Mucosa of descending colon (tissue), 3 donors: Measurements from ENCODE around the gene NELFB. TPM values are rescaled to one million over a fixed set of nuclear protein-coding genes. Genes with fewer than 3 reads are reported as not detected.

ENCODE experiments used
- ATAC-seq: fragments of 200-7000 bp; cut with Tn5 transposase; one replicate; pipeline ENCODE4 v1.9.1; 2020; ENCODE audit warnings: mild to moderate bottlenecking, moderate library complexity
- DNase-seq, 3 donors: peaks; one replicate each; pipeline ENCODE4 v3.0.0-alpha.2; 2020
- H3K36me3 ChIP-seq: fragments of 200-600 bp; one replicate; pipeline ENCODE4 v1.8.0; 2021; ENCODE audit warnings: low read depth, mild to moderate bottlenecking
- H3K4me1 ChIP-seq: fragments of 200-600 bp; one replicate; pipeline ENCODE4 v1.8.0; 2021; ENCODE audit warnings: low read depth, mild to moderate bottlenecking
- H3K4me3 ChIP-seq: fragments of 200-600 bp; one replicate; pipeline ENCODE4 v1.8.0; 2021; ENCODE audit warnings: mild to moderate bottlenecking
- H3K9me3 ChIP-seq: fragments of 200-600 bp; one replicate; pipeline ENCODE4 v1.8.0; 2021; ENCODE audit warnings: mild to moderate bottlenecking
- intact Hi-C, 2 donors: fragments of 100-400 bp; cut with DNase I in 1 of 2; cut with micrococcal nuclease in 1 of 2; formaldehyde crosslinking; loops; one replicate each; pipeline versions ENCODE4 v1.11.0 to v1.11.1; 2022; cut with DNase I, micrococcal nuclease
- total RNA-seq, 3 donors: library from RNA; stranded (reverse); fragmentation: NEBNext Ultra II Directional in 2 of 3; extraction: Animal tissue kit (Norgen Biotek cat#: 25700) in 2 of 3; gene quantifications; one replicate each; pipeline versions ENCODE4 v1.2.1 to v1.2.4, GENCODE V29; 2021 to 2023
- TF ChIP-seq, protein P1 (sequence below): fragments of 200-600 bp; IDR thresholded peaks from one replicate; pipeline ENCODE4 v1.8.0; 2022; ENCODE audit warnings: antibody characterized with exemption, mild to moderate bottlenecking
- donor health status: DM: no; HTN: no; CAD: no; lungs with moderate emphysema.
- donor health status: DM: no; HTN: no; CAD: no.
- donor health status: DM: no; HTN: yes; CAD: no.

The NELFB gene
- total RNA-seq, 3 donors from 2014 or later, result 52.9 to 66.2 (median 60.5) TPM

DNA sequence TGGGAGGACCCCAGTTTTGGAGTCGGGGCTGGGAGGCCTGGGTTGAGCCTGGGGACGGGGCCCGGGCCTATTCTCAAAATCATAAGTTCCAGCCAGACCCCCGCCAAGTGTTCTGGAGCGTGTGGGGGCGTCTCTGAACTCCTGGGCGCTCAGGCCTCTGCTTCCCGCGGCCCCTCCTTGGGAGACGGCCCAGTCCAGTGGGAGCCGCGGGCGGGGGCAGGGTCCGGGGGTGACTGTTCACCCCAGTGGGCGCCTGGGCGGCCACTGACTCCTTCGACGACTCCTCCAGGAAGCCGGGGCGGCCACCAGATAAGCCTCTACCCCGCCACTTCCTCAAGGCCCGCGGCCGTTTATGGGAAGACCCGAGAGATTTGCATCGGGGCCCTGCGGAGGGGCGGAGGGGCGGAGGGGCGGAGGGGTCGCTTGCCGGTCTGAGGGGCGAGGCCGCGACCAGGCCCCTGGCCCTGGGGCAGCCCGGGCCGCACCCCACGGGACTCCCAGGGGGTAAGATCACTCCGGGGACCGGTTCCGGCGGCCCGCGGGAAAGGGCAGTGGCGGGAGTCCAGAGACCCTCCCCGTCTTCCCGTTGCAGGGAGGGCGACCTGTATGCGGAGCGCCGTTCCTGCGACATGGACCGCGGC lies 23.1 kb downstream of the NELFB start:
- TF ChIP-seq, protein P1, sequence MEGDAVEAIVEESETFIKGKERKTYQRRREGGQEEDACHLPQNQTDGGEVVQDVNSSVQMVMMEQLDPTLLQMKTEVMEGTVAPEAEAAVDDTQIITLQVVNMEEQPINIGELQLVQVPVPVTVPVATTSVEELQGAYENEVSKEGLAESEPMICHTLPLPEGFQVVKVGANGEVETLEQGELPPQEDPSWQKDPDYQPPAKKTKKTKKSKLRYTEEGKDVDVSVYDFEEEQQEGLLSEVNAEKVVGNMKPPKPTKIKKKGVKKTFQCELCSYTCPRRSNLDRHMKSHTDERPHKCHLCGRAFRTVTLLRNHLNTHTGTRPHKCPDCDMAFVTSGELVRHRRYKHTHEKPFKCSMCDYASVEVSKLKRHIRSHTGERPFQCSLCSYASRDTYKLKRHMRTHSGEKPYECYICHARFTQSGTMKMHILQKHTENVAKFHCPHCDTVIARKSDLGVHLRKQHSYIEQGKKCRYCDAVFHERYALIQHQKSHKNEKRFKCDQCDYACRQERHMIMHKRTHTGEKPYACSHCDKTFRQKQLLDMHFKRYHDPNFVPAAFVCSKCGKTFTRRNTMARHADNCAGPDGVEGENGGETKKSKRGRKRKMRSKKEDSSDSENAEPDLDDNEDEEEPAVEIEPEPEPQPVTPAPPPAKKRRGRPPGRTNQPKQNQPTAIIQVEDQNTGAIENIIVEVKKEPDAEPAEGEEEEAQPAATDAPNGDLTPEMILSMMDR, result no peak
- ATAC-seq (peak; percentile 38), DNase-seq (peak in 2 of 3 donors; percentile 71 to 78)
- H3K4me1 ChIP-seq, result peaks cover 34% of the 10 kb centered on the region
- intact Hi-C loops, result no loop called here
- H3K36me3 ChIP-seq, result peaks cover 3% of the 10 kb centered on the region
- H3K9me3 ChIP-seq, result no peaks in the 10 kb centered on the region
- H3K4me3 ChIP-seq, result peak overlapping the region; percentile 42

DNA sequence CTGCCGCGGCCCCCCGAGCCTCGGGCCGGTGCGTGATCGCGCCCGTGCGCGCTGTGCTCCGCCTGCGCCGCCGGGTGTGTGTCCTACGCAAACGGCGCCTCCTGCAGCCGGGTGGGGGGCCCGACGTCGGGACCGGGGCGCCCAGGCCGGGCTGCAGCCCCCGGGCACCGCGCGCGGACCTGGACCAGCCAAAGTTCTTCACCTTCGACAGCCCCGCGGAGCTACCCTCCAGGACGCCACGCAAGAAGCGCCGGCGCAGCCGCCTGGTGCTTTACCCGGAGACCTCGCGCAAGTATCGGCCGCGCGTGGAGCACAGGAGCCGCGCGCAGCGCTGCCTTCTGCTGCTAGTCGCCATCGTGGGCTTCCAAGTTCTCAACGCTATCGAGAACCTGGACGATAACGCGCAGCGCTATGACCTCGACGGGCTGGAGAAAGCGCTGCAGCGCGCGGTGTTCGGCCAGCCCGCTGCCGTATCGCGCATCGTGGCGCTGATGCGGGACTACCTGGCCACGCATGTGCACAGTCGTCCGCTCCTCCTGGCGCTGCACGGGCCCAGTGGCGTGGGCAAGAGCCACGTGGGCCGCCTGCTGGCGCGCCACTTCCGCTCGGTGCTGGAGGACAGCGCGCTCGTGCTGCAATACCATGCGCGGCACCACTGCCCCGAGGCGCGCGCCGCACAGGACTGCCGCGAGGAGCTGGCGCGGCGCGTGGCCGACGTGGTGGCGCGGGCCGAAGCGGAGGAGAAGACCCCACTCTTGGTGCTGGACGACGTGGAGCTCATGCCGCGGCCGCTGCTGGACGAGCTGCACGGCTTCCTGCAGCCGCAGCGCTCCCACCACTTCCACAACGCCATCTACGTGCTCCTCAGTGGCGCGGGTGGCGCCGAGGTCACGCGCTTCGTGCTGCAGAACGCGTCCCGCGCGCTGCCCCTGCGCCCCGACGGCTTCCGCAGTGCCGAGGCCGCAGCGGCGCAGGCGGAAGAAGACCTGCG lies 23.9 kb downstream of the NELFB start:
- intact Hi-C loops, result no loop called here
- H3K36me3 ChIP-seq, result peaks cover 3% of the 10 kb centered on the region
- no peak for ATAC-seq

GRCh38 chr9:137279741-137280473 lies 24.8 kb downstream of the NELFB start:
- H3K4me3 ChIP-seq, result no peak overlapping the region
- no peaks in the 10 kb centered on the region for H3K9me3 ChIP-seq
- DNase-seq (peak in 2 of 3 donors; percentile 35 to 56), ATAC-seq (no peak)
- intact Hi-C loops, result no loop called here
- H3K4me1 ChIP-seq, result peaks cover 24% of the 10 kb centered on the region
- peaks cover 3% of the 10 kb centered on the region for H3K36me3 ChIP-seq
- TF ChIP-seq, protein P1, result no peak

More for the DNA sequence above, 23.9 kb downstream of the NELFB start:
- peak in 2 of 3 donors; percentile 29 to 63 for DNase-seq
- TF ChIP-seq, protein P1, result no peak
- H3K4me1 ChIP-seq, result peaks cover 30% of the 10 kb centered on the region
- H3K4me3 ChIP-seq, result peak overlapping the region; percentile 42
- no peaks in the 10 kb centered on the region for H3K9me3 ChIP-seq

- peaks cover 19% of the 10 kb centered on the region for H3K4me1 ChIP-seq
- no peak for ATAC-seq
- DNase-seq, result peak; percentile 35 to 60 (median 45)
- peaks cover 3% of the 10 kb centered on the region for H3K36me3 ChIP-seq
- H3K9me3 ChIP-seq, result no peaks in the 10 kb centered on the region
- no peak overlapping the region for H3K4me3 ChIP-seq
- intact Hi-C loops, result no loop called here
- TF ChIP-seq, protein P1, result no peak
Observed at GRCh38 chr9:137280474-137281344, 25.6 kb downstream of the NELFB start.
